ENCODE results near the gene ROBO2. TPM values are rescaled to one million over a fixed set of nuclear protein-coding genes. Genes with fewer than 3 reads are reported as not detected.

The ROBO2 gene
- total RNA-seq, 2 experiments from 2014 or later: not detected

GRCh38 chr3:77685713-77686112 is 645.8 kb downstream of the ROBO2 start:
- CTCF ChIA-PET: no interaction called here
- no peaks in the 10 kb centered on the region for H3K4me1 Mint-ChIP-seq (ENCODE audit: low read depth)
- peaks cover 16% of the 10 kb centered on the region for H3K9me3 Mint-ChIP-seq
- intact Hi-C loops (cut with micrococcal nuclease): no loop called here
- H3K36me3 Mint-ChIP-seq (ENCODE audit: low read depth): no peaks in the 10 kb centered on the region
- H3K4me3 Mint-ChIP-seq: no peak overlapping the region
- DNase-seq: no peak
- H3K27me3 Mint-ChIP-seq (ENCODE audit: low read depth): no peaks in the 10 kb centered on the region
- H3K27ac Mint-ChIP-seq: no peak overlapping the region

- Mint-ChIP-seq H3K9me3 (peaks cover 15% of the 10 kb centered on the region), H3K27me3 (ENCODE audit: low read depth) (no peaks in the 10 kb centered on the region), H3K4me1 (ENCODE audit: low read depth) (no peaks in the 10 kb centered on the region), H3K36me3 (ENCODE audit: low read depth) (no peaks in the 10 kb centered on the region), H3K4me3 (no peak overlapping the region), H3K27ac (no peak overlapping the region)
- intact Hi-C loops (cut with micrococcal nuclease): no loop called here
- DNase-seq: no peak
- CTCF ChIA-PET: no interaction called here
These were observed 646.7 kb downstream of the ROBO2 start for GRCh38 chr3:77686560-77686959.

- no peak overlapping the region for H3K27ac Mint-ChIP-seq
- H3K4me1 Mint-ChIP-seq (ENCODE audit: low read depth): no peaks in the 10 kb centered on the region
- CTCF ChIA-PET: no interaction called here
- intact Hi-C loops (cut with micrococcal nuclease): no loop called here
- H3K4me3 Mint-ChIP-seq: no peak overlapping the region
- H3K9me3 Mint-ChIP-seq: peaks cover 7% of the 10 kb centered on the region
- H3K36me3 Mint-ChIP-seq (ENCODE audit: low read depth): no peaks in the 10 kb centered on the region
- DNase-seq: no peak
- no peaks in the 10 kb centered on the region for H3K27me3 Mint-ChIP-seq (ENCODE audit: low read depth)
These were observed 647.6 kb downstream of the ROBO2 start for GRCh38 chr3:77687545-77687944.

- no peak for DNase-seq
- CTCF ChIA-PET: no interaction called here
- Mint-ChIP-seq H3K9me3 (peaks cover 4% of the 10 kb centered on the region), H3K4me1 (ENCODE audit: low read depth) (no peaks in the 10 kb centered on the region), H3K27ac (no peak overlapping the region), H3K4me3 (no peak overlapping the region), H3K27me3 (ENCODE audit: low read depth) (no peaks in the 10 kb centered on the region), H3K36me3 (ENCODE audit: low read depth) (no peaks in the 10 kb centered on the region)
- intact Hi-C loops (cut with micrococcal nuclease): no loop called here
These were observed 650.5 kb downstream of the ROBO2 start for GRCh38 chr3:77690284-77690845.

- intact Hi-C loops (cut with micrococcal nuclease): no loop called here
- CTCF ChIA-PET: no interaction called here
- Mint-ChIP-seq H3K27ac (no peak overlapping the region), H3K9me3 (peaks cover 6% of the 10 kb centered on the region), H3K36me3 (ENCODE audit: low read depth) (no peaks in the 10 kb centered on the region), H3K4me1 (ENCODE audit: low read depth) (no peaks in the 10 kb centered on the region), H3K4me3 (no peak overlapping the region), H3K27me3 (ENCODE audit: low read depth) (no peaks in the 10 kb centered on the region)
- DNase-seq: no peak
These were observed 653.2 kb downstream of the ROBO2 start for GRCh38 chr3:77693147-77693546.

GRCh38 chr3:77699125-77699691 is 659.3 kb downstream of the ROBO2 start:
- CTCF ChIA-PET: no interaction called here
- no peak for DNase-seq
- Mint-ChIP-seq H3K4me3 (no peak overlapping the region), H3K9me3 (peaks cover 2% of the 10 kb centered on the region), H3K36me3 (ENCODE audit: low read depth) (no peaks in the 10 kb centered on the region), H3K27me3 (ENCODE audit: low read depth) (no peaks in the 10 kb centered on the region), H3K27ac (no peak overlapping the region), H3K4me1 (ENCODE audit: low read depth) (no peaks in the 10 kb centered on the region)
- intact Hi-C loops (cut with micrococcal nuclease): no loop called here
